HCT116 (cell line): ENCODE data around the gene SLIT1. TPM values are rescaled to one million over a fixed set of nuclear protein-coding genes. Genes with fewer than 3 reads are reported as not detected.

Experiments
- ATAC-seq: fragments of 200-7000 bp; cut with Tn5 transposase; 2 replicates; pipeline ENCODE4 v1.9.1; 2020; ENCODE audit warnings: mild to moderate bottlenecking, moderate library complexity
- BruUV-seq: library from RNA; stranded (reverse); fragments of 400-500 nt; replicated peaks from 2 replicates; lab custom pipeline; 2021; lab: Mats Ljungman, UMichigan
- CTCF ChIA-PET: fragments of 300-600 bp; sonication (Branson Sonifier 250); formaldehyde crosslinking; loops from one replicate; lab custom pipeline; 2021; ENCODE audit warnings: antibody characterized with exemption; lab: Charles Lee
- POLR2A ChIA-PET: fragments of 300-600, 350-600 bp; sonication (Branson Sonifier 250); formaldehyde crosslinking; loops from one replicate; lab custom pipeline; 2021; ENCODE audit warnings: antibody characterized with exemption; lab: Charles Lee
- RAD21 ChIA-PET, 2 experiments: fragments of 300-600 bp; sonication (Branson Sonifier 250); formaldehyde crosslinking; loops; one replicate each; lab custom pipeline; 2023; ENCODE audit warnings: low total read pairs in 2 of 2; ENCODE audit not compliant: uncharacterized antibody in 2 of 2, unreplicated experiment in 2 of 2, low non-redundant PET in 1 of 2; lab: Charles Lee
- DNase-seq: peaks from one replicate; pipeline ENCODE4 v3.0.0-alpha.2; 2010; ENCODE audit warnings: low read depth, low spot score
- H2AFZ ChIP-seq: fragments of 200-600 bp; shearing (Covaris generic), sonication (generic); 2 replicates; pipeline ENCODE4 v1.6.1; 2017; ENCODE audit warnings: low read depth, mixed run types, mixed read lengths, antibody characterized with exemption, low read length; ENCODE audit not compliant: poor library complexity, severe bottlenecking
- H3K27ac ChIP-seq: 2 replicates; pipeline ENCODE4 v1.5.1; 2012; ENCODE audit warnings: low read depth, low read length
- H3K27me3 ChIP-seq: fragments of 200-600 bp; sonication (generic); 2 replicates; pipeline ENCODE4 v1.6.1; 2016; ENCODE audit warnings: mixed run types, low read length, mixed read lengths; ENCODE audit not compliant: insufficient read depth
- H3K36me3 ChIP-seq, 2 experiments: fragments of 200-500 bp in 1 of 2; fragments of 200-600 bp in 1 of 2; sonication (Bioruptor generic) in 1 of 2; sonication (generic) in 1 of 2; 2 replicates each; pipeline versions ENCODE4 v1.5.1 to v1.6.1; 2014 to 2016; ENCODE audit warnings: low read length in 2 of 2, inconsistent platforms in 1 of 2, mixed read lengths in 1 of 2, mixed run types in 1 of 2; ENCODE audit not compliant: insufficient read depth in 2 of 2, control insufficient read depth in 1 of 2
- H3K4me1 ChIP-seq, 2 experiments: fragments of 200-600 bp in 1 of 2; sonication (generic) in 1 of 2; 2 replicates each; pipeline versions ENCODE4 v1.5.1 to v1.6.1; 2012 to 2017; ENCODE audit warnings: low read length in 2 of 2, inconsistent platforms in 1 of 2, mild to moderate bottlenecking in 1 of 2, mixed read lengths in 1 of 2, mixed run types in 1 of 2, moderate library complexity in 1 of 2; ENCODE audit not compliant: insufficient read depth in 2 of 2, control insufficient read depth in 1 of 2
- H3K4me2 ChIP-seq: fragments of 200-600 bp; sonication (generic); 2 replicates; pipeline ENCODE4 v1.6.1; 2017; ENCODE audit warnings: mixed run types, low read length, mixed read lengths
- H3K4me3 ChIP-seq, 2 experiments: fragments of 200-600 bp in 1 of 2; sonication (generic) in 1 of 2; replicated peaks in 1 of 2; 2 replicates each; pipeline ENCODE4 v1.5.1; 2011 to 2016; ENCODE audit warnings: low read length in 2 of 2, control low read depth in 1 of 2, low read depth in 1 of 2, mild to moderate bottlenecking in 1 of 2, mixed read lengths in 1 of 2, mixed run types in 1 of 2
- H3K79me2 ChIP-seq: fragments of 200-600 bp; sonication (generic); 2 replicates; pipeline ENCODE4 v1.6.1; 2017; ENCODE audit warnings: mild to moderate bottlenecking, mixed run types, low read length, moderate library complexity, mixed read lengths; ENCODE audit not compliant: insufficient read depth
- H3K9ac ChIP-seq: fragments of 200-600 bp; sonication (generic); 2 replicates; pipeline ENCODE4 v1.6.1; 2016; ENCODE audit warnings: low read length, mixed read lengths
- H3K9me2 ChIP-seq: fragments of 200-600 bp; sonication (generic), shearing (Covaris generic); 2 replicates; pipeline ENCODE4 v1.6.1; 2017; ENCODE audit warnings: mixed run types, mild to moderate bottlenecking, moderate library complexity; ENCODE audit not compliant: insufficient read depth
- H3K9me3 ChIP-seq, 2 experiments: fragments of 200-500 bp in 1 of 2; fragments of 200-600 bp in 1 of 2; sonication (Bioruptor generic) in 1 of 2; sonication (generic) in 1 of 2; 2 replicates each; pipeline ENCODE4 v1.6.1; 2014 to 2017; ENCODE audit warnings: low read length in 2 of 2, mixed read lengths in 2 of 2, inconsistent platforms in 1 of 2, low read depth in 1 of 2, mild to moderate bottlenecking in 1 of 2, mixed run types in 1 of 2, moderate library complexity in 1 of 2; ENCODE audit not compliant: control insufficient read depth in 1 of 2, insufficient read depth in 1 of 2
- H4K20me1 ChIP-seq: fragments of 200-600 bp; sonication (generic), shearing (Covaris generic); 2 replicates; pipeline ENCODE4 v1.6.1; 2017; ENCODE audit warnings: mixed run types, mild to moderate bottlenecking, moderate library complexity; ENCODE audit not compliant: insufficient read depth
- ATF3 ChIP-seq: IDR thresholded peaks from 2 replicates; pipeline ENCODE4 v1.6.1; 2012
- CBX3 ChIP-seq: IDR thresholded peaks from 2 replicates; pipeline ENCODE4 v1.6.1; 2012; ENCODE audit warnings: low read depth
- CTCF ChIP-seq, 3 experiments: fragments of 200-600 bp in 1 of 3; sonication (generic) in 1 of 3; IDR thresholded peaks in 2 of 3; conservative IDR thresholded peaks in 1 of 3; 2 replicates each; pipeline ENCODE4 v1.5.1; 2012 to 2017; ENCODE audit warnings: low read depth in 2 of 3, low read length in 2 of 3, antibody characterized with exemption in 1 of 3, borderline replicate concordance in 1 of 3, control low read depth in 1 of 3, mild to moderate bottlenecking in 1 of 3, mixed read lengths in 1 of 3, mixed run types in 1 of 3, moderate library complexity in 1 of 3; ENCODE audit not compliant: insufficient read depth in 1 of 3
- EGR1 ChIP-seq: IDR thresholded peaks from 2 replicates; pipeline ENCODE4 v1.6.1; 2012; ENCODE audit warnings: low read depth
- ELF1 ChIP-seq: IDR thresholded peaks from 2 replicates; pipeline ENCODE4 v1.6.1; 2012; ENCODE audit warnings: low read depth, borderline replicate concordance
- FOSL1 ChIP-seq: IDR thresholded peaks from 2 replicates; pipeline ENCODE4 v1.6.1; 2012; ENCODE audit warnings: low read depth
- POLR2A ChIP-seq: IDR thresholded peaks from 2 replicates; pipeline ENCODE4 v1.7.0; 2011; ENCODE audit warnings: borderline replicate concordance; ENCODE audit not compliant: insufficient read depth, insufficient read length; ENCODE audit errors: extremely low read depth
- POLR2AphosphoS5 ChIP-seq: IDR thresholded peaks from 2 replicates; pipeline ENCODE4 v1.6.1; 2011; ENCODE audit warnings: mild to moderate bottlenecking, low read depth, low read length, moderate library complexity
- RAD21 ChIP-seq: IDR thresholded peaks from 2 replicates; pipeline ENCODE4 v1.6.1; 2012; ENCODE audit warnings: low read depth, mild to moderate bottlenecking
- REST ChIP-seq: IDR thresholded peaks from 2 replicates; pipeline ENCODE4 v1.6.1; 2012; ENCODE audit warnings: low read depth
- SP1 ChIP-seq: IDR thresholded peaks from 2 replicates; pipeline ENCODE4 v1.6.1; 2012; ENCODE audit warnings: low read depth
- SRF ChIP-seq: IDR thresholded peaks from 2 replicates; pipeline ENCODE4 v1.6.1; 2012; ENCODE audit warnings: low read depth
- TCF7L2 ChIP-seq: IDR thresholded peaks from 2 replicates; pipeline ENCODE4 v1.7.0; 2011; ENCODE audit warnings: borderline replicate concordance, inconsistent platforms; ENCODE audit not compliant: insufficient read depth, insufficient read length; ENCODE audit errors: extremely low read depth
- YY1 ChIP-seq: IDR thresholded peaks from 2 replicates; pipeline ENCODE4 v1.6.1; 2011; ENCODE audit warnings: low read length, low read depth, moderate library complexity, mild to moderate bottlenecking; ENCODE audit not compliant: insufficient replicate concordance; ENCODE audit errors: extremely low read depth
- ZBTB33 ChIP-seq: IDR thresholded peaks from 2 replicates; pipeline ENCODE4 v1.6.1; 2011; ENCODE audit warnings: mild to moderate bottlenecking, low read length, moderate library complexity; ENCODE audit not compliant: insufficient replicate concordance; ENCODE audit errors: extremely low read depth
- ZFX ChIP-seq: fragments of 450-650 bp; IDR thresholded peaks from 2 replicates; pipeline ENCODE4 v1.6.1; 2017
- ZNF274 ChIP-seq: fragments of 200-500 bp; sonication (Bioruptor generic); IDR thresholded peaks from 2 replicates; pipeline ENCODE4 v1.6.1; 2014; ENCODE audit warnings: mild to moderate bottlenecking, low read depth, low read length, inconsistent platforms
- intact Hi-C: fragments of 100-400 bp; cut with micrococcal nuclease; formaldehyde crosslinking; loops from 2 replicates; pipeline ENCODE4 v1.10.0; 2022
- total RNA-seq: library from RNA; stranded (reverse); gene quantifications from one replicate; pipeline ENCODE4 v1.2.1, GENCODE V29; 2021; ENCODE audit not compliant: unreplicated experiment

SLIT1 gene
- total RNA-seq, 1 experiment from 2014 or later, result 0.42 TPM

GRCh38 chr10:96960872-96961271, 224.9 kb downstream of the SLIT1 start:
- BruUV-seq, result no TSS peak
- intact Hi-C loops, result no loop called here
- Histone ChIP-seq H3K4me3 (no peak overlapping the region), H3K9ac (no peak overlapping the region), H3K79me2 (0 out of 2 replicates have a peak, but pooled peaks cover 3% of the 10 kb centered on the region), H3K9me3 (no peaks in the 10 kb centered on the region), H4K20me1 (no peaks in the 10 kb centered on the region), H3K9me2 (no peaks in the 10 kb centered on the region), H2AFZ (no peak overlapping the region), H3K27me3 (no peaks in the 10 kb centered on the region), H3K4me1 (no peaks in the 10 kb centered on the region), H3K4me2 (no peak overlapping the region), H3K27ac (no peak overlapping the region), H3K36me3 (peaks cover 0 to 3% of the 10 kb centered on the region in 2 experiments; a peak in 2 of 4 replicates)
- ATAC-seq, result no peak
- ChIA-PET RAD21 (no interaction called here), POLR2A (no interaction called here), CTCF (no interaction called here)
- TF ChIP-seq CTCF (IDR thresholded peaks at IDR 0.05 in 2 of 3, conservative IDR thresholded peaks at IDR 0.05 in 1 of 3; ENCODE audit: borderline replicate concordance in 1 of 3, insufficient read depth in 1 of 3, low read depth in 2 of 3, low read length in 2 of 3) (no peak), ZFX (no peak), ZBTB33 (no peak), POLR2AphosphoS5 (no peak), SRF (no peak), ATF3 (no peak), FOSL1 (no peak), REST (no peak), RAD21 (no peak), CBX3 (no peak), POLR2A (no peak), SP1 (no peak), TCF7L2 (no peak), EGR1 (no peak), ELF1 (no peak), YY1 (no peak), ZNF274 (no peak)
- DNase-seq, result no peak
